ENCODE data around the gene KRT3.

The KRT3 gene

GRCh38 chr12:52795694-52796428 lies at the start of gene KRT3:
TSS of gene KRT3 (minus strand) at chr12:52796117. CDS start at chr12:52796042, 75 bp downstream.
- no peak for DNase-seq (ENCODE audit: low read depth in 2 of 2)

- DNase-seq (ENCODE audit: low read depth in 2 of 2) = no peak
Observed at GRCh38 chr12:52844386-52844785, 48.5 kb upstream of the KRT3 start.

DNA sequence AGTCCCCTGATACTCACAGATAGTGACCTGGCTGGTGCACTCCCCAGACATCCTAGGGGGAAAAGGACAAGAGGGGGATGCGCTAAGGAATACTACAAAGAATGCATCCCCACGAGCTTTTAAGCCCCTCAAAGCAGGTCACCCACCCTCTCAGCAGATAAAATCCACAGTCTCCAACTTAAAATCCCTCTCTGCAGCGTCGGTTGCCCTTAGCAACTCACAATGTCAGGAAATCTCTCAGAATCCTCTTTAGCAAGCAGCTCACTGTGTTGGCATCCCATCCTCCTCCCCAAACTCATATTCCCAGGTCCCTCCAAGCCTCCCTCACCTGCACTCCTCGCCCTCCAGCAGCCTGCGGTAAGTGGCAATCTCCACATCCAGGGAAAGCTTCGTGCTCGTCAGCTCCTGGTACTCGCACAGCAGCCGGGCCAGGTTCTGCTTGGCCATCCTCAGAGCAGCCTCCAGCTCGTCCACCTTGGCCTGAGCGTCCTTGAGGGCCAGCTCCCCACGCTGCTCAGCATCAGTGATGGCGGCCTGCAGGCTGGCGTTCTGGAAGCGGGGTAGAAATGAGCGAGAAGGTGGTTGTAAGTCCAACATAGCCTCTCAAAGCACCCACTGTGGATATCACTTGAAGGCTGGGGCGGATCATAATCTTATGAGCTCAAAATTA lies 43.7 kb upstream of the KRT3 start:
- DNase-seq (ENCODE audit: low read depth in 2 of 2) = no peak

- DNase-seq (ENCODE audit: low read depth in 2 of 2) = no peak
Observed at GRCh38 chr12:52838609-52839435, 42.9 kb upstream of the KRT3 start.

DNA sequence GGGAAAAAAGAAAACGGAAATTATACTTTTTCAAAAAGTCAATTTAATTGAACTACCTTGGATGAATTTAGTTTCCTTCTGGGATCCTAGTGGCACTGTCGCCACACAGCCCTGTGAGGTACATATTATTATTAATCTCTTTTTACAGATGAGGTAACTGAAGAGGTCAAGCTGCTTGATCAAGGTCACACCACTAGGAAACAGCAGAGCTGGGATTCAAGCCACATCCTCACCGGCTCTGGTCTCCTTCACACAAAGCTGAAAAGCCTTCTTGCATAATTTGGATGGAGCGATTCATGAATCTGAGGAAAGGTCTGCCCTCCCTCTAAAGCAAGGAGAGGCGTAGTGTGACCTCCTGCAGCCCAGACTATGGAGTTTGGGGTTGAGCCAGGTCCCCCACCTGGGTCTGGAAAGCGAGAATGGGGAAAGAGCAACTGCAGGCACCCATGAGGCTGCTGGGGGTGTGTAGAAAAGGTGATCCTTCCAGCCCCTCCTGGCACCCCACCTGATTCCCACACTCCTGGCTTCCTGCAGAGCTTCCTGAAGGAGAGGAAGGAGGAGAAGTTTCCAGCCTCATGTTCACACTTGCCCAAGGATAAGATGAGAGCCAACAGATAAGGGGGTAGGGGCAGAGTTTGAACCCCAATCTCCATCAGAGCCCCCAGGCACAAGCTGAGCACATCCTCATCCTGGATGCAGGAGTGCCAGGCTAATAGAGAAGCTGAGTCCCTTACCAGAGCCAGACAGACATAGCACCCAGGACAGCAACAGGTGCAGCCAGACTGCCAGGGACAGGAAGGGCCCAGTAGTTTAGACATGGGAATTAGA lies 42.1 kb upstream of the KRT3 start:
- DNase-seq (ENCODE audit: low read depth in 2 of 2) = no peak

GRCh38 chr12:52837413-52837741 lies 41.5 kb upstream of the KRT3 start:
- DNase-seq (ENCODE audit: low read depth in 2 of 2) = peak in 1 of 2 experiments; percentile 17

DNA sequence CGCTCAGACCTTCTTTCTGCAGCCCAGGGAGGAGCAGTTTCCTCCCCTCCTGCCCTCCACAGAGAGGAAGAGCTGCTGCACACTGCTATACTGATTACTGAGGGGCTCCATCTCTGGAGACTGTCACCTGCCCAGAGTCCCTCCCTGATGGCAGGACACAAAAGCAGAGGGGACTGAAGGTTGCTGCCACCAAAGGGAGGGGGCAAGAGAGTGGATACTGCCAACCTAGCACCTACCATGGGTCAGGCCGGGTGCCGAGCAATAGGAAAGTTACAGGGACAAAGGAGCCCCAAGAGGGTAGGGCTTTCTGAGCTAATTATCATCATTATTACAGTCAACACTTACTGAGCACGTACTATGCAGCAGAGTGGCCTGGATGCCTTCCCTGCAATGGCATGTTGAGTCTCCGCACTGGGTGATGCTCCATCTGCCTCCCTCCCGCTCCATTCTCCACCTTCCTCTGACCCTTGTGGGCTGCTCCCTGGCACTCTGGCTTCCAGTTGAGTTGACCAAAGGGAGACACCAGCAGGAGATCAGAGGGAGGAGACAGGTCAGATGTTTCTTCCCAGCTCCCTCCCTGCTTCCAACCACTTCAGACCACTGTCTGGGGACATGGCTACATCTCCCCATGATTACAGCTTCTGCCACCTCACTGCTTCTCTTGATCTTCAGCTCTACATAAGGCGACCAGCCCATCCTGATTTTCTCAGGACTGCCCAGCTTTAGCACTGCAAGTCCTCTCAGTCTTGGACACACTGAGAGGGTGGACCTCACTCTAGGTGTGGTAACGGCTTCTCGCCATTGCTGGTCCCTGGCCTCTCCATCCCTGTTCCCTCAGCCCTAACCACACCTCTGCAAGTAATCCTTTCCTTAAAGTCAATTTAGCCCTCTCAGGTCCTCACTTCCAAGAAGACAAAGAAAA lies 40.8 kb upstream of the KRT3 start:
- no peak for DNase-seq (ENCODE audit: low read depth in 2 of 2)

DNA sequence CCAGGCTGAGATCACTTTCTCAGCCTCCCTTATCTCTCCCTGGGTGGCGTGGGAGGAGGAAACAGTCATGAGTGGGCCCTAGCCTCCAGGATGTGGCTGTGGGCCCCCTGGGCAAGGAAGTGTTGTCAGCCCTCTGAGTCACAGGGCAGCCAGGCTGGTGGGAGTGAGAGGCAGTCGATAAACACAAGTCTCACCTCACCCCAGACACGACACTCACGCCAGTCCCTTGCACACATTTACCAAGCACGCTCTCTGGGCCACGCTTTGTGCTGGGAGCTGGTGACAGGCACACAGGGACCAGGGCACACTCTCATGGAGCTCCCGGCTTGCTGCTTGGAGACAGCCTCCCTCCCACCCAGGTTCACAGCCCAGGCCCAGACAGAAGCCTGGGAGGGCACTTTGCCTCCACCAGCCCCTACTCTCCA lies 40.1 kb upstream of the KRT3 start:
- no peak for DNase-seq (ENCODE audit: low read depth in 2 of 2)

- DNase-seq (ENCODE audit: low read depth in 2 of 2) = no peak
Observed at GRCh38 chr12:52835271-52836041, 39.5 kb upstream of the KRT3 start.

- DNase-seq (ENCODE audit: low read depth in 2 of 2) = no peak
Observed at GRCh38 chr12:52834727-52835001, 38.7 kb upstream of the KRT3 start.

- no peak for DNase-seq (ENCODE audit: low read depth in 2 of 2)
Observed at GRCh38 chr12:52833922-52834726, 38.2 kb upstream of the KRT3 start, which contains the start of gene KRT79. TSS of gene KRT79 (minus strand) at chr12:52834311. CDS start at chr12:52834260, 51 bp downstream.

DNA sequence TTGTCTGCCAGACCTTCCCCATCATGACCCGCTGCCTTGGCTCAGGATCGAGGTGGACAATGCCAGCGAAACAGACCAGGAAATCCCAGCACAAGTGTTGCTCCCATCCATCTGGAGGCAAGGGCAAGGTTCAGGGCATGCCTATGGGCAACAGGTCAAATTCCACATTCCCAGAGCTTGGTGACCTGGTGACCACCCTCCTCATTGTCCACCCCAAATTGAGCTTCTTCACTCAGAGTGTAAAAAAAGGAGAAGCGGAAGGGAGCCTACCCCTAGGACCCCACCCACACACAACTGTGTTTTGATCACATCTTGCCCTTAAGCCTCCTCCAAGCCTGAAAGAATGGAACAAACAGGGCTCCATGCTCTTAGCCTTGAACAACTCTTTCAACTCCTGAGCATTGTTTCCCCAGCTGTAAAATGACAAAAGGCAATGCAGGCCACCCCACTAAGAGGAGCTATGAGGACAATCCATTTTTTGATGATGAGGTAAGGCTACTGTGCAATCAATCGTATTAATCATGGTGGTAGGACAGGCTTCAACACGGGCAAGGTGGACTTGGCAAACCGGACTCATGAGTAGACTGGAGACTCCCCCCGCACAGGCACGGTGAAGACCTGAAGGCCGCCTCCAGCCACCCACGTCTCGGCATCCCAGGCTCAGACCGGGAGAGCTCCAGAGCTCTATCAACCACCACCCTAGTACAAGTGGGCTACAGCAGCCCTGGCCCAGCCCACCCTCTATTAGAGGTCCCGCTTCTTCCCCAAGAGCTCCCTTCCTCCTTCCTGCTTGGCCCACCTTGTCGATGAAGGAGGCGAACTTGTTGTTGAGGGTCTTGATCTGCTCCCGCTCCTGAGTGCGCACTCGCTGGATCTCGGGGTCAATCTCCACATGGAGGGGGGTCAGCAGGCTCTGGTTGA lies 37.3 kb upstream of the KRT3 start:
- DNase-seq (ENCODE audit: low read depth in 2 of 2) = no peak

DNA sequence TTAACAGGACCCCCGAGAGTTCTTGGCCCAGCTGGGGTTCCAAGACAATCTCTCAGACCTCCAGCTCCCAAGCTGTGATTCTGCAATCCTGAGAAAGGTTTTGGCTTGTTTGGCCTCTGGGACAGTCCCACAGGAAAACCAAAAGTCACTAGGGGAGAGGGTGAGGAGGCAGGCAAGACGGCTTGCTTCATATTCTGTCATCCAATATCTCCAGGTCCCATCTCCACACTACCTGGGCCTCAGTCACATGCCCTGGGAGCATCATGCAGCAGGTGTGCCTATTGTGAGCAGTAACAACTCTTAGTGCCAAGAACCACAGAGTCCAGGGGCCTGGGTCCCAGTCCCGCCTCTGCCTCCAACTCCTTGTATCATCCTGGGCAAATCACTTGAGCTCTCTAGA lies 36.5 kb upstream of the KRT3 start:
- no peak for DNase-seq (ENCODE audit: low read depth in 2 of 2)

GRCh38 chr12:52831251-52831650 lies 35.3 kb upstream of the KRT3 start:
- no peak for DNase-seq (ENCODE audit: low read depth in 2 of 2)

DNA sequence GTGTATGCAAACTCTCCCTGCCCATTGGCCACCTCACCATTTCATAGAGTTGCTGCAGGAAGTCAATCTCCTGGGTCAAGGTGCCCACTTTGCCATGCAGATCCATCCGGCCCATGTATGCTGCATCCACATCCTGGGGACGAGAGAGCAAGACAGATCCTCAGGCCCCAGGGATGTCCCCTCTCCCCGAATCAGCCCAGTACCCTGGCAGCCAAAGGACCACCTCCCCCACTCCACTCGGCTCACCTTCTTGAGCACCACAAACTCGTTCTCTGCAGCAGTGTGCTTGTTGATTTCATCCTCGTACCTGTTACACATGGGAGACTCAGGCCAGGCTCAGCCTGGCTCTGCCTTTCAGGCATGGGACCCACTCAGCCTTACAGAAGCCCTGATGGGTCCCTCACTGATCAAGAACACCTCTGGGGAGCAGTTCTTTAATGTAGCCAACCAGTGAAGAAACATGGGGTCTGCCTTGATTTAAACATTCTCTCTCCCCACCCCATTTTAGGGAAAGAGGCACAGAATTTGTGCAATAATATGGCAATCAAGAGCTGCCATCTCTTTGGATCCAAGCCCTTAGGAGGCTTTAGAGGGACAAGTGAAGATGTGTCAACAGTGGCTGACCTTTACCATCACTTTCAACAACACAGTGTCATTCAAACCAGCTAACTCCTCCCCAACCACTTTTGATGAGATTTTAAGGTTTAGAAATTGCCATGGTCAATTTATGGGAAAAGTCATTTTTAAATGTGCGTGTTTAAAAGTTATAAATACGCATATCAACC lies 34.3 kb upstream of the KRT3 start:
- no peak for DNase-seq (ENCODE audit: low read depth in 2 of 2)

GRCh38 chr12:52828591-52829021 lies 32.7 kb upstream of the KRT3 start:
- no peak for DNase-seq (ENCODE audit: low read depth in 2 of 2)

DNA sequence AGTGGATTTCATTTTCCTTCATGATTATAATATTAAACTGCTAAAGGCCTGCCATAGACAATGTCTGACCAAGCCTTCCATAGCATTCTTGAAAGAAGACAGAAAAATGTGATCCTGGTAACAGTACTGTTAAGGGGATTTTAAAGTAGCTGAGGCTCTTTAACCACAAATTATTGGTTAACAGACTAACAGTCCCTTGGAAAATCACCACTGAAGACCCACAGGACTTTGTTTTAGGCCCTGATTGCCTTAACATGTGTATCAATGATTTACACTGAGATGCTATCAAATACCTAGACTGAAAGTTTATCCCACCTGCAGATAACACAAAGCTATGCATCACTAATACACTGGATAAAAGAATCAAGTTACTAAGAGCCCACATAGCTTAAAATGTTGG lies 32.2 kb upstream of the KRT3 start:
- no peak for DNase-seq (ENCODE audit: low read depth in 2 of 2)

All from fibroblast of skin of left biceps (primary cell).